ENCODE data around the gene PDIA2.

DNA sequence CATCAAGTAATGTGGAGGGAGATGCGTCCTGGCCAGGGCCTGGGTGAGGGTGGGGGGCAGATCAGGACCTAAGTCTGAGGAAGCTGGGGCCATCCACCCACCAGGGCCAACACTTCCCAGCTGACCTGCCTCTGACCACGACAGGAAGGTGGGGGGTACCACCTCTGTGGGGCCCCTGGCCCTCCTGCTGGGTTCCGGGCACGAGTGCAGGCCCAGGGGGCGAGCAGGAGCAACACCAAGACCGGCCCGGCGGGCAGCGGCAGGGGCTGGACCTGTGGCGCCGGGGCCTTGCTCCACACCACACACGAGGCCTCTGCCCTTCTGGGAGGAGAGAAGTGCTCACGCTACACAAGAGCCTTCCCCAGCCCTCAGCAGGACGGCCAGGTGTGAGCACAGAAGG lies 13.3 kb downstream of the PDIA2 start:
- TF ChIP-seq, protein P1, sequence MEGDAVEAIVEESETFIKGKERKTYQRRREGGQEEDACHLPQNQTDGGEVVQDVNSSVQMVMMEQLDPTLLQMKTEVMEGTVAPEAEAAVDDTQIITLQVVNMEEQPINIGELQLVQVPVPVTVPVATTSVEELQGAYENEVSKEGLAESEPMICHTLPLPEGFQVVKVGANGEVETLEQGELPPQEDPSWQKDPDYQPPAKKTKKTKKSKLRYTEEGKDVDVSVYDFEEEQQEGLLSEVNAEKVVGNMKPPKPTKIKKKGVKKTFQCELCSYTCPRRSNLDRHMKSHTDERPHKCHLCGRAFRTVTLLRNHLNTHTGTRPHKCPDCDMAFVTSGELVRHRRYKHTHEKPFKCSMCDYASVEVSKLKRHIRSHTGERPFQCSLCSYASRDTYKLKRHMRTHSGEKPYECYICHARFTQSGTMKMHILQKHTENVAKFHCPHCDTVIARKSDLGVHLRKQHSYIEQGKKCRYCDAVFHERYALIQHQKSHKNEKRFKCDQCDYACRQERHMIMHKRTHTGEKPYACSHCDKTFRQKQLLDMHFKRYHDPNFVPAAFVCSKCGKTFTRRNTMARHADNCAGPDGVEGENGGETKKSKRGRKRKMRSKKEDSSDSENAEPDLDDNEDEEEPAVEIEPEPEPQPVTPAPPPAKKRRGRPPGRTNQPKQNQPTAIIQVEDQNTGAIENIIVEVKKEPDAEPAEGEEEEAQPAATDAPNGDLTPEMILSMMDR (IDR thresholded peaks at IDR 0.05), result no peak
- TF ChIP-seq EP300 (IDR thresholded peaks at IDR 0.05), result no peak
- no peak for TF ChIP-seq POLR2AphosphoS5 (IDR thresholded peaks at IDR 0.05)
